Fibroblast of skin of right quadriceps (primary cell): ENCODE measurements around the gene HYAL3.
"Not testable (repeated sequence)": the region's sequence is repeated elsewhere in the genome, so short reads cannot be mapped to it uniquely, and the experiment has no call there.

ENCODE experiments used
- DNase-seq: peaks from one replicate; pipeline ENCODE4 v3.0.0-alpha.2; 2013

HYAL3 gene

GRCh38 chr3:50312041-50312440 lies 12.8 kb upstream of the HYAL3 start:
- not testable (repeated sequence) for DNase-seq

- DNase-seq: no peak
Observed at GRCh38 chr3:50304601-50305000, 5.4 kb upstream of the HYAL3 start.

GRCh38 chr3:50303013-50303815 lies 4.0 kb upstream of the HYAL3 start, which contains the start of gene HYAL1:
TSS of gene HYAL1 (minus strand) at chr3:50303574. CDS start at chr3:50302956, 618 bp downstream.
- no peak for DNase-seq

- no peak for DNase-seq
Observed at GRCh38 chr3:50302095-50303012, 3.1 kb upstream of the HYAL3 start.

- no peak for DNase-seq
Observed at GRCh38 chr3:50300681-50301254, 1.6 kb upstream of the HYAL3 start.

- DNase-seq: peak; percentile 39
Observed at GRCh38 chr3:50299929-50300680, 900 bp upstream of the HYAL3 start.

GRCh38 chr3:50299638-50299928 lies 378 bp upstream of the HYAL3 start:
- no peak for DNase-seq

- DNase-seq: no peak
Observed at GRCh38 chr3:50297896-50298725, 1.1 kb downstream of the HYAL3 start.

- DNase-seq: no peak
Observed at GRCh38 chr3:50297384-50297775, 1.8 kb downstream of the HYAL3 start.

GRCh38 chr3:50296721-50297383 lies 2.4 kb downstream of the HYAL3 start:
- no peak for DNase-seq

- no peak for DNase-seq
Observed at GRCh38 chr3:50295553-50296431, 3.4 kb downstream of the HYAL3 start.

GRCh38 chr3:50294492-50295403 lies 4.5 kb downstream of the HYAL3 start:
- no peak for DNase-seq

GRCh38 chr3:50294089-50294488 lies 5.1 kb downstream of the HYAL3 start:
- DNase-seq: no peak

GRCh38 chr3:50293079-50293801 lies 6.0 kb downstream of the HYAL3 start:
- no peak for DNase-seq

GRCh38 chr3:50292159-50293078 lies 6.8 kb downstream of the HYAL3 start, which contains the start of gene IFRD2:
TSS of gene IFRD2 (minus strand) at chr3:50292429. CDS start at chr3:50292274, 155 bp downstream.
- DNase-seq: peak; percentile 96

- DNase-seq: no peak
Observed at GRCh38 chr3:50290161-50290641, 9.0 kb downstream of the HYAL3 start.

GRCh38 chr3:50289130-50289529 lies 10.1 kb downstream of the HYAL3 start:
- DNase-seq: no peak
